A673 (cell line): Measurements from ENCODE around the gene C8B. TPM values are rescaled to one million over a fixed set of nuclear protein-coding genes. Genes with fewer than 3 reads are reported as not detected.

Source experiments
- BruUV-seq: library from RNA; stranded (reverse); fragments of 400-500 nt; replicated peaks from 2 replicates; lab custom pipeline; 2021; lab: Mats Ljungman, UMichigan
- CTCF ChIA-PET: fragments of 300-600 bp; sonication (Branson Sonifier 250); formaldehyde crosslinking; loops from one replicate; lab custom pipeline; 2022; ENCODE audit warnings: antibody characterized with exemption; lab: Charles Lee
- POLR2A ChIA-PET: fragments of 300-600 bp; sonication (Branson Sonifier 250); formaldehyde crosslinking; loops from one replicate; lab custom pipeline; 2022; ENCODE audit warnings: antibody characterized with exemption; ENCODE audit not compliant: low non-redundant PET; lab: Charles Lee
- DNase-seq: peaks from one replicate; pipeline ENCODE4 v3.0.0-alpha.2; 2015; ENCODE audit warnings: low spot score
- H3K27ac ChIP-seq: fragments of 200-600 bp; sonication (generic); 2 replicates; pipeline ENCODE4 v1.5.1; 2016; ENCODE audit warnings: mixed run types, low read depth, mild to moderate bottlenecking, mixed read lengths, antibody characterized with exemption, low read length; ENCODE audit not compliant: poor library complexity, severe bottlenecking
- H3K27me3 ChIP-seq: fragments of 200-600 bp; sonication (generic); replicated peaks from 2 replicates; pipeline ENCODE4 v1.6.1; 2017; ENCODE audit warnings: mixed run types, low read depth, mild to moderate bottlenecking, mixed read lengths, antibody characterized with exemption, low read length; ENCODE audit not compliant: insufficient read depth, poor library complexity
- H3K36me3 ChIP-seq: fragments of 200-600 bp; sonication (generic); 2 replicates; pipeline ENCODE4 v1.6.1; 2016; ENCODE audit warnings: mixed run types, mild to moderate bottlenecking, mixed read lengths, antibody characterized with exemption, low read length; ENCODE audit not compliant: insufficient read depth, poor library complexity, severe bottlenecking
- H3K4me1 ChIP-seq: fragments of 200-600 bp; sonication (generic); 2 replicates; pipeline ENCODE4 v1.6.1; 2017; ENCODE audit warnings: mixed run types, mild to moderate bottlenecking, mixed read lengths, antibody characterized with exemption, low read length; ENCODE audit not compliant: insufficient read depth, poor library complexity, severe bottlenecking
- H3K4me3 ChIP-seq: fragments of 200-600 bp; sonication (generic); 2 replicates; pipeline ENCODE4 v1.5.1; 2016; ENCODE audit warnings: low read depth, mixed run types, mild to moderate bottlenecking, mixed read lengths, low read length; ENCODE audit not compliant: poor library complexity, severe bottlenecking
- H3K9me3 ChIP-seq: fragments of 200-600 bp; sonication (generic); 2 replicates; pipeline ENCODE4 v1.6.1; 2016; ENCODE audit warnings: mixed run types, low read depth, mild to moderate bottlenecking, mixed read lengths, antibody characterized with exemption, low read length; ENCODE audit not compliant: poor library complexity, severe bottlenecking
- EZH2 ChIP-seq: fragments of 200-600 bp; sonication (generic); IDR thresholded peaks from 2 replicates; pipeline ENCODE4 v1.6.1; 2017; ENCODE audit warnings: borderline replicate concordance, low read depth, mild to moderate bottlenecking, mixed read lengths, antibody characterized with exemption, low read length; ENCODE audit not compliant: poor library complexity, severe bottlenecking
- intact Hi-C: fragments of 100-400 bp; cut with micrococcal nuclease; formaldehyde crosslinking; loops from one replicate; pipeline ENCODE4 v1.10.0; 2022; ENCODE audit not compliant: unreplicated experiment
- total RNA-seq: library from RNA; stranded (reverse); gene quantifications from 2 replicates; pipeline ENCODE4 v1.2.3, GENCODE V29; 2021
- TF ChIP-seq, protein P1 (sequence below): fragments of 300-800, 200-600 bp; sonication (generic); conservative IDR thresholded peaks from 2 replicates; pipeline ENCODE4 v1.5.1; 2017; ENCODE audit warnings: low read depth, mild to moderate bottlenecking, antibody characterized with exemption, low read length, moderate library complexity, mixed read lengths

Gene C8B
- total RNA-seq, 1 experiment from 2014 or later, result 0.39 TPM

DNA sequence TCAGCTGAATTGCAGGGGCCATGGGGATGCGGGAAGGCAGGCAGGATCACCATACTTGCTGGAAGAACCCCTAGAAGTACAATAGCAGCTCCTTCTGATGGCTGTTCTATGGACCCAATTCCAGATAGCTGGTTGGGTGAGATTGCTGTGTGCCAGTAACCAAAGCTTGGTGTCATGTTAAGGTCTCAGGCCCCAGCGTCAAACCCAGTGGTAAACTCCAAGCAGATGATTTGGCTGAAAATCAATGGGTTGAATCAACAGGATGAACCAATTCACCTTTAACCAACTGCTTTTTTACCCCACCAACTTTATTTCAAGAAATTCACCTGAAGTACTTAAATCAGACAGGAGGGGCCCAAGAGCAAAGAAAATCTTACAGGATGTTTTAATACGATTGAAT, 37.8 kb downstream of the C8B start:
- no peak for TF ChIP-seq EZH2
- TF ChIP-seq, protein P1, sequence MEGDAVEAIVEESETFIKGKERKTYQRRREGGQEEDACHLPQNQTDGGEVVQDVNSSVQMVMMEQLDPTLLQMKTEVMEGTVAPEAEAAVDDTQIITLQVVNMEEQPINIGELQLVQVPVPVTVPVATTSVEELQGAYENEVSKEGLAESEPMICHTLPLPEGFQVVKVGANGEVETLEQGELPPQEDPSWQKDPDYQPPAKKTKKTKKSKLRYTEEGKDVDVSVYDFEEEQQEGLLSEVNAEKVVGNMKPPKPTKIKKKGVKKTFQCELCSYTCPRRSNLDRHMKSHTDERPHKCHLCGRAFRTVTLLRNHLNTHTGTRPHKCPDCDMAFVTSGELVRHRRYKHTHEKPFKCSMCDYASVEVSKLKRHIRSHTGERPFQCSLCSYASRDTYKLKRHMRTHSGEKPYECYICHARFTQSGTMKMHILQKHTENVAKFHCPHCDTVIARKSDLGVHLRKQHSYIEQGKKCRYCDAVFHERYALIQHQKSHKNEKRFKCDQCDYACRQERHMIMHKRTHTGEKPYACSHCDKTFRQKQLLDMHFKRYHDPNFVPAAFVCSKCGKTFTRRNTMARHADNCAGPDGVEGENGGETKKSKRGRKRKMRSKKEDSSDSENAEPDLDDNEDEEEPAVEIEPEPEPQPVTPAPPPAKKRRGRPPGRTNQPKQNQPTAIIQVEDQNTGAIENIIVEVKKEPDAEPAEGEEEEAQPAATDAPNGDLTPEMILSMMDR, result no peak
- Histone ChIP-seq H3K36me3 (no peaks in the 10 kb centered on the region), H3K27ac (no peak overlapping the region), H3K9me3 (no peaks in the 10 kb centered on the region), H3K27me3 (no peaks in the 10 kb centered on the region), H3K4me3 (no peak overlapping the region), H3K4me1 (peaks cover 6% of the 10 kb centered on the region)
- CTCF ChIA-PET, result no interaction called here
- DNase-seq, result no peak
- no TSS peak for BruUV-seq
- intact Hi-C loops, result no loop called here
- POLR2A ChIA-PET, result no interaction called here

DNA sequence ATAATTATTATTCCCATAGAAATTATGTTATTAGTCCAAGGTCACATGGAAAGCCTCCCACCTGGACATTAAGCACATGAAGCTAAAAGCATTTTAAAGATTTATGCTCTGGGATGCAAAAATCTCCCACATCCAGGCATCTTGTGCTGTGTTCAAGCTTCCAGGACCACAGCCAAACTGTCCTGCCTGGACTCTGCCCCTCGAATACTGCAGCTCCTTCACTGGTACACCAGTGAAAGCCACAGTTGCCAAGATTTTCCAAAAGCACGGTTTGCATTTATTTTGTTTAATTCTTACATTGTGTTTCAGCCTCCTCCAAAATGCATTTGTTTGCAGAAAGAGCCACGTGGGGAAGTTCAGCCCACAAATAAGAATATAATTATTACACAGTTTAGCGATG, 38.6 kb downstream of the C8B start:
- DNase-seq, result no peak
- CTCF ChIA-PET, result no interaction called here
- POLR2A ChIA-PET, result no interaction called here
- BruUV-seq, result no TSS peak
- no peaks in the 10 kb centered on the region for H3K36me3 ChIP-seq
- no peaks in the 10 kb centered on the region for H3K9me3 ChIP-seq
- TF ChIP-seq, protein P1, result no peak
- TF ChIP-seq EZH2, result no peak
- intact Hi-C loops, result no loop called here
- H3K4me1 ChIP-seq, result peaks cover 6% of the 10 kb centered on the region
- H3K27me3 ChIP-seq, result no peaks in the 10 kb centered on the region
- H3K27ac ChIP-seq, result no peak overlapping the region
- H3K4me3 ChIP-seq, result no peak overlapping the region

DNA sequence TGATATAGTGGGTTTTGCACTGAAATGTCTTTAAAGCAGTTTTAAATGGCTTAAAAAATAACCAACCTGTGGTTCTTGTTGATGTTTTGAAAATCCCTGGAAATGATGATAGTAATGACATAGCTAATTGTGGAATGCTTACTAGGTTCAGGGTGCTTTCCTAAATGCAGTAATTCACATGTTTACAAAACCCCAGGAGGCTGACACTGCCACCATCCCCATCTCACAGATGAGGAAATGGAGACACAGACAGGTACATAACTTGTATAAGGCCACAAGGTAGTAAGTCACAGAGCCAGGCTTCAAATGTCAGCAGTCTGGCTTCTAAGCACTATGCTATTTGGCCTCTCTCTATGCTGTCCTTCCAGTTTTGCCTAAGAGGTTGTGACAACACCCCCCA, 40.6 kb downstream of the C8B start:
- H3K27ac ChIP-seq, result no peak overlapping the region
- TF ChIP-seq, protein P1, result no peak
- no peak for TF ChIP-seq EZH2
- no peaks in the 10 kb centered on the region for H3K36me3 ChIP-seq
- no TSS peak for BruUV-seq
- POLR2A ChIA-PET, result no interaction called here
- no peak for DNase-seq
- peaks cover 21% of the 10 kb centered on the region for H3K4me1 ChIP-seq
- no peaks in the 10 kb centered on the region for H3K9me3 ChIP-seq
- no peak overlapping the region for H3K4me3 ChIP-seq
- intact Hi-C loops, result no loop called here
- no peaks in the 10 kb centered on the region for H3K27me3 ChIP-seq
- CTCF ChIA-PET, result no interaction called here
